8988T (cell line): ENCODE data around the gene TK1.

ENCODE experiments used
- DNase-seq: peaks from one replicate; pipeline ENCODE4 v3.0.0; 2011

Gene TK1

GRCh38 chr17:78132767-78133178, 54.1 kb downstream of the TK1 start:
- no peak for DNase-seq

- no peak for DNase-seq
These were observed 54.7 kb downstream of the TK1 start for GRCh38 chr17:78132084-78132676.

GRCh38 chr17:78131172-78132083, 55.4 kb downstream of the TK1 start:
- DNase-seq: no peak

- no peak for DNase-seq
These were observed 56.3 kb downstream of the TK1 start, which contains the start of gene TMC8 for GRCh38 chr17:78130437-78131101. TSS of gene TMC8 (plus strand) at chr17:78130771. CDS start at chr17:78131589, 818 bp downstream.

- no peak for DNase-seq
These were observed 56.8 kb downstream of the TK1 start for GRCh38 chr17:78130090-78130436.

- no peak for DNase-seq
These were observed 57.3 kb downstream of the TK1 start for GRCh38 chr17:78129351-78130089.

- DNase-seq: peak; percentile 83
These were observed 58.1 kb downstream of the TK1 start, which contains the start of gene TMC6 for GRCh38 chr17:78128551-78129350. TSS of gene TMC6 (minus strand) at chr17:78128755. CDS start at chr17:78126832, 1,923 bp downstream.

- no peak for DNase-seq
These were observed 58.8 kb downstream of the TK1 start for GRCh38 chr17:78127888-78128550.

GRCh38 chr17:78127239-78127887, 59.5 kb downstream of the TK1 start:
- DNase-seq: no peak

GRCh38 chr17:78126895-78127238, 60.0 kb downstream of the TK1 start:
- DNase-seq: no peak

- no peak for DNase-seq
These were observed 60.6 kb downstream of the TK1 start for GRCh38 chr17:78125976-78126894.

- DNase-seq: no peak
These were observed 61.5 kb downstream of the TK1 start for GRCh38 chr17:78125138-78125913.

GRCh38 chr17:78124836-78125137, 62.1 kb downstream of the TK1 start:
- DNase-seq: no peak
